OCI-LY3 (cell line): ENCODE results near the gene ITGA11.

Experiments
- H2AFZ ChIP-seq: fragments of 200-600, 300-600 bp; shearing (Covaris generic); 2 replicates; pipeline ENCODE4 v1.6.0; 2014; ENCODE audit warnings: antibody characterized with exemption, low read depth, low read length
- H3K27ac ChIP-seq: fragments of 200-600, 300-600 bp; sonication (generic); 2 replicates; pipeline ENCODE4 v1.5.1; 2014; ENCODE audit warnings: mild to moderate bottlenecking, low read length, moderate library complexity, mixed read lengths
- H3K27me3 ChIP-seq: fragments of 200-600, 300-600 bp; sonication (generic); 2 replicates; pipeline ENCODE4 v1.6.1; 2014; ENCODE audit warnings: low read depth, low read length, mixed read lengths
- H3K36me3 ChIP-seq: fragments of 200-600, 300-600 bp; sonication (generic); replicated peaks from 2 replicates; pipeline ENCODE3; 2014; ENCODE audit warnings: low read depth, low read length, mixed read lengths
- H3K4me1 ChIP-seq: fragments of 300-600, 200-600 bp; sonication (generic); 2 replicates; pipeline ENCODE4 v1.6.1; 2014; ENCODE audit warnings: low read length, mixed read lengths
- H3K4me2 ChIP-seq: fragments of 200-600, 300-600 bp; sonication (generic); 2 replicates; pipeline ENCODE4 v1.6.1; 2014; ENCODE audit warnings: low read length, mixed read lengths
- H3K4me3 ChIP-seq: fragments of 300-600, 200-600 bp; sonication (generic); 2 replicates; pipeline ENCODE4 v1.5.1; 2014; ENCODE audit warnings: antibody characterized with exemption, mild to moderate bottlenecking, low read length, moderate library complexity
- H3K79me2 ChIP-seq: fragments of 300-600, 200-600 bp; shearing (Covaris generic); 2 replicates; pipeline ENCODE4 v1.6.1; 2014; ENCODE audit warnings: mild to moderate bottlenecking, low read length, mixed read lengths
- H3K9ac ChIP-seq: fragments of 300-600, 200-600 bp; shearing (Covaris generic); 2 replicates; pipeline ENCODE4 v1.6.0; 2014; ENCODE audit warnings: mild to moderate bottlenecking, low read length, moderate library complexity
- H3K9me3 ChIP-seq: fragments of 200-600, 300-600 bp; shearing (Covaris generic); 2 replicates; pipeline ENCODE4 v1.6.1; 2014; ENCODE audit warnings: low read length, mixed read lengths; ENCODE audit not compliant: insufficient read depth
- H4K20me1 ChIP-seq: fragments of 200-600, 300-600 bp; sonication (generic); 2 replicates; pipeline ENCODE4 v1.6.1; 2016; ENCODE audit warnings: low read length, mixed read lengths; ENCODE audit not compliant: insufficient read depth
- EZH2phosphoT487 ChIP-seq: fragments of 200-600 bp; shearing (Covaris generic); IDR thresholded peaks from 2 replicates; pipeline ENCODE4 v1.6.1; 2018; ENCODE audit warnings: antibody characterized with exemption, mixed run types, low read depth
- TF ChIP-seq, protein P1 (sequence below): fragments of 200-600, 300-600 bp; sonication (generic); IDR thresholded peaks from 2 replicates; pipeline ENCODE4 v1.5.1; 2014; ENCODE audit warnings: antibody characterized with exemption, low read length, low read depth

The ITGA11 gene

DNA sequence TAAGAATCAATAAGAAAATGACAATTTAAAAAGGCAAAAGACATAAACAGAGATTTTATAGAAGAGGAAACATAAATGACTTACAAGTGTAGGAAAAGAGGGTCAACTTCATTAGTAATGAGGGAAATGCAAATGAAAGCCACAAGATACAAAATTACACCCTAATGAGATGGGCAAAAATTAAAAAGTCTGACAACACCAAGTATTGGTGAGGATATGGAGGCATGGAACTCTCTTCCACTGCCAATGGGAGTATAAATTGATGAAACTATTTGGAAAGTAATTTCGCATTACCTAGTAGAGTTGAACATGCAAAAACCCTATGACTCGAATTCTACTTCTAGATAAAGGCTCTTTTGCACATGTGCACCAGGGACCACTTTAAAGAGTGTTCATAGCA is 28.2 kb upstream of the ITGA11 start:
- Histone ChIP-seq H3K9ac (no peak overlapping the region), H3K4me2 (no peak overlapping the region), H3K27ac (no peak overlapping the region), H3K4me3 (no peak overlapping the region), H3K36me3 (no peaks in the 10 kb centered on the region), H3K9me3 (no peaks in the 10 kb centered on the region), H3K27me3 (peaks cover 53% of the 10 kb centered on the region), H3K4me1 (no peaks in the 10 kb centered on the region), H4K20me1 (no peaks in the 10 kb centered on the region), H2AFZ (no peak overlapping the region), H3K79me2 (no peaks in the 10 kb centered on the region)
- no peak for TF ChIP-seq EZH2phosphoT487
- TF ChIP-seq, protein P1, sequence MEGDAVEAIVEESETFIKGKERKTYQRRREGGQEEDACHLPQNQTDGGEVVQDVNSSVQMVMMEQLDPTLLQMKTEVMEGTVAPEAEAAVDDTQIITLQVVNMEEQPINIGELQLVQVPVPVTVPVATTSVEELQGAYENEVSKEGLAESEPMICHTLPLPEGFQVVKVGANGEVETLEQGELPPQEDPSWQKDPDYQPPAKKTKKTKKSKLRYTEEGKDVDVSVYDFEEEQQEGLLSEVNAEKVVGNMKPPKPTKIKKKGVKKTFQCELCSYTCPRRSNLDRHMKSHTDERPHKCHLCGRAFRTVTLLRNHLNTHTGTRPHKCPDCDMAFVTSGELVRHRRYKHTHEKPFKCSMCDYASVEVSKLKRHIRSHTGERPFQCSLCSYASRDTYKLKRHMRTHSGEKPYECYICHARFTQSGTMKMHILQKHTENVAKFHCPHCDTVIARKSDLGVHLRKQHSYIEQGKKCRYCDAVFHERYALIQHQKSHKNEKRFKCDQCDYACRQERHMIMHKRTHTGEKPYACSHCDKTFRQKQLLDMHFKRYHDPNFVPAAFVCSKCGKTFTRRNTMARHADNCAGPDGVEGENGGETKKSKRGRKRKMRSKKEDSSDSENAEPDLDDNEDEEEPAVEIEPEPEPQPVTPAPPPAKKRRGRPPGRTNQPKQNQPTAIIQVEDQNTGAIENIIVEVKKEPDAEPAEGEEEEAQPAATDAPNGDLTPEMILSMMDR, result no peak

DNA sequence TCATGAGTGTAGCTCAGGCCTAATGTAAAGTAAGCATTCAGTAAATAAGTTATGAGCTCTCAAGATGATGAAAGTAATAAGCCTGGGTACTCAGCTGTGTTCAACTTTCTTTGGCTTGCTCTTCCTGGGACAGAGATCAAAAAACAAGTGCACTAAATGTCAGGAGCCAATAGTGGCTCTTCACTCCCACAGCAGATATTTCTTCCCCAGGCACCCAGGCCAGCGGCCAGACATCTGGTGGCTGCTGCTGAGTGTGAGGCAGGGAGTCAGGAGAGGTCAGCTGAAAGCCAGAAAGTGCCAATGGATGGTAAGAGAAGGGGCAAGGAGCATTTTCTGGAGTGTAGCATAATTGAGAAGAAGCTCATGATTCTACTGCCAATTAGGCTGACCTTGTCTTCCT is 18.2 kb upstream of the ITGA11 start:
- Histone ChIP-seq H3K36me3 (no peaks in the 10 kb centered on the region), H3K4me2 (no peak overlapping the region)
- no peak for TF ChIP-seq EZH2phosphoT487
- TF ChIP-seq, protein P1, result no peak

DNA sequence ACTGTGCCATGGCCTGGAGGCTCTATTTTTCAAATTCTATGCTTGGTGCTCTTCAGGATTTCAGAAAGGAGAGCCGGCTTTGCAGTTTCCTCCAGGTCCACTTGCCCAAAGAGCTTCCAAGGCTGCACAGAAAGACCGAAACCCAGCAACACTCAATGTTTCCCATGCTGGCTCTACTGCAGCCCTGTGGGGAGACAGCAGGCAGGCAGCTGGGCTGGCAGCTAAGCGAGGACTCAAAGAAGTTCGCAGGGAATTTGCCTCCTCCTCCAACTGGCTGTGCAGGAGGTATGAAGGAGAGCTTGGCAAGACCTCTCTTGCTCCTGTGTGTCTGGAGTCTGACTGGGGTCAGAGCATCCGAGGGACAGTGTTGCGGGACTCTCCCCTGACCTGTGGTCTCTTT is 17.4 kb upstream of the ITGA11 start:
- Histone ChIP-seq H3K27ac (no peak overlapping the region), H3K4me2 (no peak overlapping the region), H3K9me3 (no peaks in the 10 kb centered on the region), H3K4me3 (no peak overlapping the region), H4K20me1 (no peaks in the 10 kb centered on the region), H3K27me3 (peaks cover 71% of the 10 kb centered on the region), H2AFZ (no peak overlapping the region), H3K9ac (no peak overlapping the region), H3K36me3 (no peaks in the 10 kb centered on the region), H3K79me2 (no peaks in the 10 kb centered on the region), H3K4me1 (no peaks in the 10 kb centered on the region)
- TF ChIP-seq, protein P1, result no peak

More for the DNA sequence above, 18.2 kb upstream of the ITGA11 start:
- H3K79me2 ChIP-seq, result no peaks in the 10 kb centered on the region
- no peaks in the 10 kb centered on the region for H4K20me1 ChIP-seq
- H3K9ac ChIP-seq, result no peak overlapping the region
- H3K27me3 ChIP-seq, result peaks cover 73% of the 10 kb centered on the region
- no peaks in the 10 kb centered on the region for H3K4me1 ChIP-seq
- no peaks in the 10 kb centered on the region for H3K9me3 ChIP-seq
- no peak overlapping the region for H2AFZ ChIP-seq
- H3K27ac ChIP-seq, result no peak overlapping the region
- no peak overlapping the region for H3K4me3 ChIP-seq

DNA sequence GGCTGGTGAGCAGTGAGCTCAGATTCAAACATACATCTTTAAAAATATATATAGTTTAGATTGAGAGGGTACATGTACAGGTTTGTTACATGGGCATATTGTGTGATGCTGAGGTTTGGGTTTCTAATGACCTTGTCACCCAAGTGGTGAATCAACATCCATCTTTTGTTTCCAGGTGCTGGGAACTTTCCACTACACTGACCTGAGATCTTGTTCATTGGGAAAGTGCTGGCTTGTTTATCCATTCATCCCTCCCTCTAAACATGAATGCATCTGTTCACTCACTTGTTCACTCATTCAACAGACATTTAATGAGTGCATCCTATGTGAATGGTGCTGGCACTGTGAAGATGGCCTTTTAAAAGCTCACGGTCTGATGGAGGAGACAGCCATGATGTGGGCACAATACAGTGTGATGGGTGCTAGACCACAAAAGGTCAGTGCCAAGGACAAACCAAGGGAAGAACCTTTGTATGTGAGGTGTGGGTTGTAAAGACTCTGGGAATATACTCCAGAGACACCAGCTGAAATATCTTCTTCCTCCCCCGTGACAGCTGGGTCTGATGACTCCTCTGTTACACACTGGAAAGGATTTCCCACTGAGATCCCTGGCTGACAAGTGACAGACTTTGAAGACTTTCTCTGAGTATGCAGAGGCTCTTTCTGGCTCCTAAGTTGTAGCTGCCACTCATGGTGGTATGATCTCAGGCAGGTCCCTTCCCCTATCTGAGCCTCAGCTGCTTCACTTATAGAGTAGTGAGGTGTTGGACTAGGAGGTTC is 16.2 kb upstream of the ITGA11 start:
- no peak overlapping the region for H3K9ac ChIP-seq
- no peak overlapping the region for H3K27ac ChIP-seq
- H4K20me1 ChIP-seq, result no peaks in the 10 kb centered on the region
- no peak overlapping the region for H3K4me2 ChIP-seq
- H3K4me3 ChIP-seq, result no peak overlapping the region
- no peak overlapping the region for H2AFZ ChIP-seq
- no peaks in the 10 kb centered on the region for H3K79me2 ChIP-seq
- TF ChIP-seq, protein P1, result no peak
- no peak for TF ChIP-seq EZH2phosphoT487
- H3K27me3 ChIP-seq, result peaks cover 69% of the 10 kb centered on the region
- H3K4me1 ChIP-seq, result no peaks in the 10 kb centered on the region
- no peaks in the 10 kb centered on the region for H3K36me3 ChIP-seq
- H3K9me3 ChIP-seq, result no peaks in the 10 kb centered on the region
